H7 (cell line): ENCODE measurements around the gene NMUR2. TPM values are rescaled to one million over a fixed set of nuclear protein-coding genes. Genes with fewer than 3 reads are reported as not detected.

Source experiments
- DNase-seq: peaks from one replicate; pipeline ENCODE4 v3.0.0; 2012
- H3K27me3 ChIP-seq: 2 replicates; pipeline ENCODE4 v1.6.0; 2011; ENCODE audit warnings: mild to moderate bottlenecking, low read length; ENCODE audit not compliant: control insufficient read depth, insufficient read depth
- H3K36me3 ChIP-seq: replicated peaks from 2 replicates; pipeline ENCODE4 v1.5.1; 2011; ENCODE audit warnings: low read length; ENCODE audit not compliant: control insufficient read depth, insufficient read depth
- H3K4me3 ChIP-seq: 2 replicates; pipeline ENCODE4 v1.5.1; 2011; ENCODE audit warnings: low read depth, mild to moderate bottlenecking, control low read depth, low read length, moderate library complexity; ENCODE audit not compliant: insufficient read depth
- total RNA-seq: library from RNA; depleted of rRNA; stranded (reverse); fragments of >200 nt; shearing (Covaris generic); gene quantifications from 2 replicates; pipeline ENCODE4 v1.2.3, GENCODE V29; 2014

Gene NMUR2
- total RNA-seq, 1 experiment from 2014 or later = not detected

GRCh38 chr5:152389208-152389849 lies 15.8 kb downstream of the NMUR2 start:
- no peak for DNase-seq
- Histone ChIP-seq H3K36me3 (no peaks in the 10 kb centered on the region), H3K27me3 (no peaks in the 10 kb centered on the region), H3K4me3 (no peak overlapping the region)

- no peak for DNase-seq
- no peak overlapping the region for H3K4me3 ChIP-seq
- no peaks in the 10 kb centered on the region for H3K27me3 ChIP-seq
- H3K36me3 ChIP-seq = no peaks in the 10 kb centered on the region
Observed at GRCh38 chr5:152388610-152389009, 16.5 kb downstream of the NMUR2 start.

- no peaks in the 10 kb centered on the region for H3K27me3 ChIP-seq
- no peak overlapping the region for H3K4me3 ChIP-seq
- no peak for DNase-seq
- H3K36me3 ChIP-seq = no peaks in the 10 kb centered on the region
Observed at GRCh38 chr5:152380415-152381123, 24.5 kb downstream of the NMUR2 start.

- Histone ChIP-seq H3K4me3 (no peak overlapping the region), H3K36me3 (no peaks in the 10 kb centered on the region), H3K27me3 (no peaks in the 10 kb centered on the region)
- no peak for DNase-seq
Observed at GRCh38 chr5:152379331-152379730, 25.7 kb downstream of the NMUR2 start.

- no peak overlapping the region for H3K4me3 ChIP-seq
- no peaks in the 10 kb centered on the region for H3K36me3 ChIP-seq
- DNase-seq = no peak
- no peaks in the 10 kb centered on the region for H3K27me3 ChIP-seq
Observed at GRCh38 chr5:152378730-152379129, 26.3 kb downstream of the NMUR2 start.

- no peak for DNase-seq
- no peak overlapping the region for H3K4me3 ChIP-seq
- no peaks in the 10 kb centered on the region for H3K36me3 ChIP-seq
- H3K27me3 ChIP-seq = no peaks in the 10 kb centered on the region
Observed at GRCh38 chr5:152376886-152377285, 28.2 kb downstream of the NMUR2 start.

GRCh38 chr5:152374711-152375275 lies 30.3 kb downstream of the NMUR2 start:
- DNase-seq = no peak
- H3K27me3 ChIP-seq = no peaks in the 10 kb centered on the region
- no peaks in the 10 kb centered on the region for H3K36me3 ChIP-seq
- H3K4me3 ChIP-seq = no peak overlapping the region

- DNase-seq = no peak
- Histone ChIP-seq H3K36me3 (no peaks in the 10 kb centered on the region), H3K4me3 (no peak overlapping the region), H3K27me3 (no peaks in the 10 kb centered on the region)
Observed at GRCh38 chr5:152372875-152373274, 32.2 kb downstream of the NMUR2 start.

GRCh38 chr5:152369298-152369697 lies 35.8 kb downstream of the NMUR2 start:
- Histone ChIP-seq H3K27me3 (no peaks in the 10 kb centered on the region), H3K4me3 (no peak overlapping the region), H3K36me3 (no peaks in the 10 kb centered on the region)
- DNase-seq = no peak

GRCh38 chr5:152367554-152367953 lies 37.5 kb downstream of the NMUR2 start:
- DNase-seq = no peak
- Histone ChIP-seq H3K36me3 (no peaks in the 10 kb centered on the region), H3K27me3 (no peaks in the 10 kb centered on the region)

GRCh38 chr5:152366716-152367115 lies 38.4 kb downstream of the NMUR2 start:
- Histone ChIP-seq H3K36me3 (no peaks in the 10 kb centered on the region), H3K4me3 (no peak overlapping the region), H3K27me3 (no peaks in the 10 kb centered on the region)
- DNase-seq = no peak

More at GRCh38 chr5:152367554-152367953, 37.5 kb downstream of the NMUR2 start:
- no peak overlapping the region for H3K4me3 ChIP-seq

- DNase-seq = no peak
- H3K27me3 ChIP-seq = no peaks in the 10 kb centered on the region; the same call in 1 of the 2 replicates
Observed at GRCh38 chr5:152364899-152365298, 40.2 kb downstream of the NMUR2 start.

GRCh38 chr5:152364172-152364571 lies 40.9 kb downstream of the NMUR2 start:
- Histone ChIP-seq H3K4me3 (no peak overlapping the region), H3K27me3 (no peaks in the 10 kb centered on the region; the same call in 1 of the 2 replicates), H3K36me3 (no peaks in the 10 kb centered on the region)
- no peak for DNase-seq

More at GRCh38 chr5:152364899-152365298, 40.2 kb downstream of the NMUR2 start:
- H3K4me3 ChIP-seq = no peak overlapping the region
- H3K36me3 ChIP-seq = no peaks in the 10 kb centered on the region

GRCh38 chr5:152358861-152359568 lies 46.1 kb downstream of the NMUR2 start:
- Histone ChIP-seq H3K27me3 (no peaks in the 10 kb centered on the region; the same call in 1 of the 2 replicates), H3K4me3 (no peak overlapping the region), H3K36me3 (no peaks in the 10 kb centered on the region)
- DNase-seq = no peak
